Hindlimb muscle (tissue), 1 donor: ENCODE results near the gene MED13L. TPM values are rescaled to one million over a fixed set of nuclear protein-coding genes. Genes with fewer than 3 reads are reported as not detected.
A peak's percentile ranks its signal among the peaks of the same experiment; 100 is the strongest.

Experiments used
- DNase-seq: peaks from one replicate; pipeline ENCODE4 v3.0.0-alpha.2; 2013
- polyA plus RNA-seq: library from polyadenylated mRNA; unstranded; fragments of 120-200 nt; gene quantifications from one replicate; pipeline ENCODE4 v1.2.1, GENCODE V29; 2013; ENCODE audit not compliant: insufficient read length

Gene MED13L
- polyA plus RNA-seq, 1 donor, result 48.1 TPM

DNA sequence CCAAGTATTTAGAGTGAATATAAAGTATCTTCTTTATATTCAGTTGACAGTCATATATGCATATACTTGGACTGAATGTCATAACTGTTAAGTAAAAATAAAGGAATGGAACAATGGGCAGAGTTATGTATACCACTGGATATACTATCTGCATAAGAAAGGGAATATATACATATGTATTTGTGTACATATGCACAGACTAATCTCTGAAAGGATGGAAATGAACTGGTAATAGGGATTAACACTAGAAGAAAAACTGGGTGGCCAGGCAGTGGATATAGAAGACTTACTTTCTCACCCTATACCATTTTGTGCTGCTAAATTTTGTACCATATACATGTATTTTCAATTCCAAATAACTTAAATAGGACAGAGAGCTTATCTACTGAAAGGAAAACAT is 200.1 kb downstream of the MED13L start:
- no peak for DNase-seq

DNA sequence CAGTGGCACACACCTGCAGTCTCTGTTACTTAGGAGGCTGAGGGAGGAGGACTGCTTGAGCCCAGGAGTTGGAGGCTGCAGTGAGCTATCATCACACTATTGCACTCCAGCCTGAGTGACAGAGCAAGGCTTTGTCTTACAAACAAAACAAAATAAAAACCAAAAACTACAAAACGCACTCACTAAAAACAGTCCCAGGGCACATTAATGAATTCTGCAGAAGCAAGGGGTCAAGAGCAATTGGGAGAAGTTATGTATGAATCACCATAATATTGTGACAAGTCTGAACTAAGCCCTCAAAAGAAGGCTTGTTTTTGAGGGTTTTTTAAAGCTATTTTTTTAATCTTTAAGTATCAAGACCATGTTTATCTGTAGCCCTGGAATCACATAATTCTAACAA is 201.1 kb downstream of the MED13L start:
- no peak for DNase-seq

DNA sequence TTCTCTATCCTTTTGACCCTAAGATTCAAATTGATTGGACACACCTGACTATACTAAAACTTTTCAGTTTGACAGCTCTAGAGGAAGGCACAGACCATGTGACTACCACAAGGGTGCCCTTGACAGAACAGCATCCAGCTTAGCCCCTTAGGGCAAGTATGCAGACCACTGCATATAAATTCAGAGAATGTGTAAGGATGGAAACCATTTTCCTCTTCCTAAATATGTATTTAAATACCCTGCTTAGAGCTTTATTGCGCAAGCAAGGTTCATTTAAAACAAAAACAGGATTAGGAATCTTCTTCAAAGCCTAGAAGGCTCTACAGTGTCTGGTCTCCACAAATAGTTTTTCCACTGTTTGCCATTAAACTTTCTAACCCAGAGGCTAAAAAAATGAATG is 202.8 kb downstream of the MED13L start:
- no peak for DNase-seq

DNA sequence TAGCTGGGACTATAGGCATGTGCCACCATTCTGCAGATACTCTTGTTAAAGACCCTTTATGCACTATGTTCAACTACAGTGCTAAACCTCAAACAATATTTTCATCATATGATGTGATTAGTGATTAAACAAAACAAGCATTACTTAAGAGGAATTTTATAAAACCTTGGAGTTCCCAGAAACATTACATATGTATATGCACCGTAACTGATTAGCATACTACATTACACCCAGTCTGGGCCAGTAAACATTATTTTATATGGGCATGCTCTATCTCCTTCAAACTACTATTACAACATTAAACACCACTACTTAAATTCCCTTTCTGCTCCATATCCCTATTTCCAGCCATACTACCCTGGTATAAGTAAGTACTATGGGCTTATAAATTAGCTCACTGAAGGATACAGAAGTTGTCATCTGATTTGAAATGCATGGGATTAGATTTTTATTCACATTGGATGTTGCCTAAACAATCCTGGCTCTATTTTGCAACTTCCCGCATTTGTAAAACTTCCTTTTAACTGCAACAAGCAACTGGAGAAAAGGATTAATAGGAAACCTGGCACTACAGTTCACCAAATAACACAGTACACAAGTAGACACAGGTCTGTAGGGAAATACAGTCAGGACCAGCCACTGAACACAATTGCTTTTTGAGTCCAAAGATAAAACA is 205.8 kb downstream of the MED13L start:
- no peak for DNase-seq

DNA sequence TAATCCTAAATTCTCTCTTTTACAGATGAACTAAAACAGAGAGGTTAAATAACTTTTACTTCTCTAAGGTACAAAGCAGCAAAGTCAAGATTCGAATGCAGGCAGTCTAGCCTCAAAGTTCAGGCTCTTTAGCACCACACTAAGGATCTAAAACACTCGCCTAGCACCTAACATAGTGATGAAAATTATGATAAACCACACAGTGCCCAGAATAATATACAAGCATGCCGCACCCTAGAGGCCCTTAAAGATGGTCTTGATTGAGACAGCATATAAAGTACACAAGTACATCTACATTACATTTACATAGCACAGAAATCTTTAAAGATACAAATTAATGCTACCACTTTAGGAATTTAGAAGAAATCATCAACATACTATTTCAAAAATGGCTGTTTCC is 207.0 kb downstream of the MED13L start:
- no peak for DNase-seq

DNA sequence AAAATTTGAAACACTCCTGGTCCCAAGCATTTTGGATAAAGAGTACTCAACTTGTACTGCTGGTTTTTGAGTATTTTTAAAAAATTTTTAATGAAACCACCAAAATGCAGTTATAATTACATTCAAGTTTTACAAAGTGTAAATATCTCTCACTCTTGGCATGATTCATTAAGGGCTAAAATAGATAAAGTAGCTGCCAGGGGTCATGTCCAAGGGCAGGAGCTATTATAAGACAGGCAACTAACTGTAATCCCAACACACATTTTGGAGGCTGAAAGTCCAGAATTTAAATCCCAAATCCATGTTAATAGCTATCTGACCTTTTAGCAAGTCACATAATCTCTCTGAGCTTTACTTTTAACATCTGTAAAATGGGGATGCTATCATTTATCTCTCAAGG is 207.6 kb downstream of the MED13L start:
- DNase-seq, result no peak

DNA sequence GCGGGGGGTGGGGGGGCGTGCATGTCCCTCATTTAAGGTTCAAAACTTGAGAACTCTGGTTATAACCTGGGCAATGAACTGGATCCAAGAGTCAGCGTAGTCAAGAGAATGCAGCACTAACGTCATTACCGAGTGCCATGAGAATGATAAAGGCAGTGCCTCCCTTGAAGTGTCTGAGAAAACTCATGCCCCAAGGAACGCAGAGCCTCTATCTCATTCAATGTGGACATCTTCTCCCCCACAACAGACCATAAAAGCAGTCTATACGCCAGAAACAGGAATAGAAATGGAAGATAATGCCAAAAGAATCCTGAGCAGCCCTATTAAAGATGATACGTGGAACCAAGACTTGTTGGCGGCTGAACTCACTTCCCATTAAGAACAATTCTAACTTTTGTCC is 208.6 kb downstream of the MED13L start:
- DNase-seq, result no peak

DNA sequence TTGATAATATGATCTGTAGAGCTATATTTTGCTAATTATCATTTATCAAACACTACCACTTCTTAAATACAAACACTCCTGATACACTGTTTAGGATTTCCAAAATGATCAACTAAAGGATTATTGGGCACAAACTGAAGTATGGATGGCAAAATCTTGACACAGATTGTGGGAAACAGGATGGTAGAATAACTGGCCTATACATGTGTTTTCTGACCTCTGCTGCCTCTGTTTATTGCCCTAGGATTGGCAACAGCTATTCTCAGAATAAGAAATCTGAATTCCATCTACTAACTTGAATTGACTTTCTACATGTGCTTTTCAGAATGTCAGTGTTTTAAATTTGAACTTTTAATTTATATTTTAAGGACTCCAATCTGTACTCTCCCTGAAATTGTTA is 209.1 kb downstream of the MED13L start:
- DNase-seq, result no peak

DNA sequence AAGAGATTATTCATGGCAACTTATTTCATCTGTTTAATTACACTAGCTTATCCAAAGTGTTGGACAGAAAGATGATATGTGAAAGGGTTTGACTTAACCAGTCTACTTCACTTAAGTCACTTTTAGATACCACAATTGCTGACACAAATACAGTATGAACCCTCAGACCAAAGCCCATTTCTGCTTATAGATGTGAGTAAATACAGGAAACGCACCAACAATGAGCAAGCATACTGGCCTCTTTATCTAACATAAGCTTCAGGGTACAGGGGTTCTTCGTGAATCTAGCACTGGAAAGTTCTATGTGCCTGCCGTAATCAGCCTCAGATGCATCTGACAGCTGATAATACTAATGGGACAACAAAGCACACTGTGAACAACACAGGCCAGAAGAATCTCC is 209.6 kb downstream of the MED13L start:
- no peak for DNase-seq

DNA sequence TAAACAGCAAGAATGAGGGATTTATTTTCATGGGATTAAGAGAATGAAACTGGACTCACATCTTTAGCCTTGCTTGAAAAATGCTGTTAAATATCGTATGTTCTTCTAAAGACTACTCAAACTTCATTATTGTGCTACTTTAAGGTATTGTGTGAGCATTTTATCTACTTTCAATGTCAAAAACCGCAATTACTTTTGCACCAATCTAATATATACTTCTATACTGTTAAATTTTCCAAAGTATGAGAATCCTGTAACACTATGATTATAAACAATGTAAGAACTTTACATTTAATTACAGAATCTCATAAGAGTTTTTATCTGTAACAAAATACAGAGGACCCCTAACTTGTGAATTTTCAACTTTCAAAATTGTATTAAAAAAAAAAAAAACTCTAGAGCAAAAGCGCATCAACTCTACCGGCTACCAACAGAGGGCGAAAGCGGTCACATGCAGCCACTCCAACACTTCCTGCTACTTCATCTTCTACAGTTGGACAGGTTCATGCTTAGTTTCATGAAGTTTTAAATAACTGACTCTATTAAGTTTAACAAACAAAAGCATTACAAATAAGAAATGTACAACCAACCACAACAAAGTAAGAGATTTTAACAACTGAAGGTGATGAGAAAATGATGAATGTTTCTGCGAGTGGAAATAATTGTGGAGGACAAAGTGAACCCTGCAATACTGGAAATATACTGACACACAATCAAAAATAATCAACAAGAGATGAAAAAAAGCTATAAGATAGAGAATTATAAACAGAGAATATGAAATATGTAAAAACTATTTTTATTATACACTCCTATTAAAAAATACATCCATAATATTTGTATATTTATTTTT is 210.9 kb downstream of the MED13L start:
- no peak for DNase-seq

DNA sequence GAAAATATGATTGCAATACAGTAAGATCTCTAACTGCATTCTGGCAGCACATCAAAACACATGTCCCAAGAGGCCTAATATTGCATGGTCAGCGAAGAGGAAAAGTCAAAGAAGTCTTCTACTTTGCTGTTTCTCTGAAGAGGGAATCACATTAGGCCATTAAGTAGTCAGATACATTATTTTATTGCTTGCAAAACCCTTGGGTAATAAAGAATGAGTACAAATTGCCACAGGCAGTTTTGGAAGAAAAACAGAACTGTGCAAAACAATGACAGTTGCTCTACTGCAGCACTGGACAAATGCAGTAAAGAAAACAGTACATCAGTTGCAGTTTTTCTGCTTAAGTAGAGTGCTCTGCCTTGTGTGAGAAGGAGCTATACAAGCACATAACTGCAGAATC is 211.9 kb downstream of the MED13L start:
- no peak for DNase-seq

DNA sequence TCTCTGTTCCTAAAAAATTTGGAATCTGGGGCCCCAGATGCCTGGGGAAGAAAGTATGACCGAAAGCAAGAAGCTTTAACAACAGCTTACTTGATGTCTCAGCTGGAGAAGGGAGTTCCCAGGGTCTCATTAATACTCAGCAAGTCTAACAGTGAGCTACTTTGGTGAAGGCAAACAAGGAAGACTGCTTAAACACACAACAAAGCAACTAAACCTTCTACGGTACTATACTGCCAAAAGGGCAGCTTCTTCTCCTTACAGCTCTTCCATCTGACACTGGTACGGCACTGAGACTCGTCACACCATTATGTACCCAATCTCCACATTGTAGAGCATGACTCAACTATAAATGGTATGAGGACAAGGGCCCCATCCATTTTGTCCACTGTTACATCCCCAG is 213.0 kb downstream of the MED13L start:
- DNase-seq, result no peak

DNA sequence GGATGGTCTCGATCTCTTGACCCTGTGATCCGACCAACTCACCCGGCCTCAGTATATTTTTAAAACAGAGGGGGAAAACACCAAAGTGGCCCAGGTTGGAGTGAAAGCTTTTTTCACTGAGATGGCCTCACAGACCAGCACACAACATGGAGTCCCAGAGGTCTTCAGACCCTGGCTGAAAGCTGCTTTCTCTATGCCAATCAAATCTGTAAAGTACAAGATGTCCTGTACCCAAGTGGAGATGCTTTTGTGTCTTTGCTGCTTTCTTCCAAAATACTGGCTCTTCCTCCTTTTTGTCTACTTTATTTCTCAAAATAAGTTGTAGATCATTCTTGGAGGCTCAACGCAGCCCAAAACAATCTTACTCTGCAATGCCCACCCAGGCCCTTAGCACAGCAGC is 214.8 kb downstream of the MED13L start:
- no peak for DNase-seq

DNA sequence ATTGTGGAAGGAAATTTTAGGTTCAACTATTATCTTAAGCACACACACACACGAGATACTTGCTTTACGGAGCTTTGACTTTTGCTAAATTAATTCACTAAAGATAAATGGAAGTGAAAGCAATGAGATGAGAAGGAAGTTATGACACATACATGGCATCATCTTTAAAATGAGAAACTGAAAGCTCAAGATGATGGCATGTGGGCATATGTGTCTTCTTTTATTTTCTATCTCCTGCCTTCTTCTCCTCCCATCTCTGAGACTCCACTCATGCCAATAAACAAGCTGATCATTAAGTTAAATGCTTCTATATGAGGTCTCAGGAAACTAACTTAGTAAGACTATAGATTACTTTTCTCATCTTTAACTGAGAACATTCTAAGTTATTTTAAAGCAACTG is 216.7 kb downstream of the MED13L start:
- DNase-seq, result no peak

DNA sequence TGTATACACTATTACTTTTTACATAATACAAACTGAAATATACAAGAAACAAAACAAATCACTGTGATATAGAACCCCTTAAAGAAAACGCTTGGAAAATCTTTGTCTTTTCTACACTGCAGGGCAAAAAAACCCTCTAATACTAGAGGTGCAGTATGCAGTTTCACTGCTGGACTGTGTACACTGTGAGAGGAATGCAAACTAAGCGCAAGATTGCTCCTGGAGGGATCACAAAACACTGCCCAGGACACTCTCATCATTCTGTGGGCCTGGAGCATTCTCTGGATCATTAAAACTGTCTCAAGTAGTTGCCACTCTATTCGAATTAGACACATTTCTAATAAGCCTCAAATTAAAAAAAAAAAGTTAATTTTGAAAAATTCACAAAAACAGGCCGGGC is 217.6 kb downstream of the MED13L start:
- DNase-seq, result no peak

DNA sequence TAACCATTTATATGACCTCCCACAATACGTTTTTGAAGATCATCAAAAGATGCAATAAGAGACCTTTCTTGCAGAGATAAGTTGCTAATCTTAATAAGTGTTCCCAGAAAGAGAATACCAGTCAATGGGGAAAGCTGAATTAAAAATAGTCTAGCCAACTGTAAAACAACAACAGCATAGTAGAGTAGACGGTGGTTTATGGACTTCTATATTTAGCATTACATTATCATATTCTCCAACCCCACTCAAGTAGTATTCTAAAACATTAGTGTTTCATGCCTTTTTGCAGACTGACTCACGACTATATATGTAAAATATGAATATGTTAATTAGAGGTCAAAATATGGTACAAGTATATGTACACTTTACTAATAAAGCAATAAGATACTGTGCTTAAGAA is 218.9 kb downstream of the MED13L start:
- no peak for DNase-seq

DNA sequence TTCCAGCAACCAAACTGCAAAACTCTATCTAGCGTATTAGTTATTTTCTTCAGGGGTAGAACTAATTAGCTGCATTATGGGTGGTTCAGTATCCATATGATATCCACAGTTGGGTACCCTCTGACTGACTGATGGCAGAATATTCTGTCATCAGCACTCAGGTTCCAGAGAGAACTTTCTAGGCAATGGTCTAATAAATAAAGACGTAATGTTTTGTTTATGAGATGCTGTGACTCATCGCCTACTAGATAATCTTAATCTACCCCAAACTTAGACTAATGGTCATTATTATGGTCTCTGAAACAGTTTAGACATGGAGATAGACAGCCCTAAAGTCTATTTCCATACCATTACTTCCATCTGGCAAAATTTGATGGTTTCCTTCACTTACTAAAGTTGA is 220.1 kb downstream of the MED13L start:
- no peak for DNase-seq

DNA sequence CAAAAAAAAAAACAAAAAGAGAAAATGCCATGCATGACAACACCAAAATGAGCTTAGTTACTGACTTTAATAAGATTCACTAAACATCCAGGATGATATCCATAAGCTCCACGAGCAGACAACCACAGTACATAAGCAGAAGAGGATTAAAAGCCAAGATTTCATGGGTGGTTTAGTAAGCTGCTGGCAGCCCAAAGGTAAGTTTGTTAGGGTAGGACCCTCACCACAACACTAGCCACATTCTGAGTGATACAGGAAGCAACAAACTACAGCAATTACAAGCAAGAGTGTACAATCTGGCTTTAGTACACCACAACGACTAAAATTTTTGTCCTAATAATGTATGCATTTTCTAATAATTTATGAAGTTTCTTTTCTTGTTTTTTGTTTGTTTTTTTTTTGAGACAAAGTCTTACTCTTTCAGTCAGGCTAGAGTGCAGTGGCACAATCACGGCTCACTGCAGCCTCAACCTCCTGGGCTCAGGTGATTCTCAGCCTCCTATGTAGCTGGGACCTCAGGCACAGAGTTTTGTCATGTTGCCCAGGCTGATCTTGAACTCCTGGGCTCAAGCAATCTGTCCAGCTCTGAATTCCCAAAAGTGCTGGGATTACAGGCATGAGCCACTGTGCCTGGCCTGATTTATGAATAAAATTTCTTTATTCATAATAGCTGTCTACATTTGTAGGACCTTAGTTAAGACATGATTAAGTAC is 221.4 kb downstream of the MED13L start:
- DNase-seq, result no peak

DNA sequence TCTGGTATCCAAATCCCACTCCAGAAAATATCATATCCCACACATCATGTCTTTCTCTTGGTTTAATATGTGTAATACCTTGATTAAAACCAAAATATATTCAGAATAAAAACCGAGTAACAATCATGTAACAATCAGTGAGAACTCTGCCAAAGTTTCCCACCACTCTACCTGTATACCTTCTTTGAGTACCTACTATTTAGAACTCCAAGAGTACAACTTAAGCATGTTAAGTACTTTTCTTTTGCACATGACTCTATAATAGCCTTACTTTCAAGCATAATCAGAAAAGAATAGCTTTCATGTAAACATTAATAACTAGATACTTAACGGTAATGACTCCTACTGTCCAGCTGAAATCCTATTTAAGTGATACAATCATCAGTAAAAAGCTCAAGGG is 223.2 kb downstream of the MED13L start:
- DNase-seq, result no peak

DNA sequence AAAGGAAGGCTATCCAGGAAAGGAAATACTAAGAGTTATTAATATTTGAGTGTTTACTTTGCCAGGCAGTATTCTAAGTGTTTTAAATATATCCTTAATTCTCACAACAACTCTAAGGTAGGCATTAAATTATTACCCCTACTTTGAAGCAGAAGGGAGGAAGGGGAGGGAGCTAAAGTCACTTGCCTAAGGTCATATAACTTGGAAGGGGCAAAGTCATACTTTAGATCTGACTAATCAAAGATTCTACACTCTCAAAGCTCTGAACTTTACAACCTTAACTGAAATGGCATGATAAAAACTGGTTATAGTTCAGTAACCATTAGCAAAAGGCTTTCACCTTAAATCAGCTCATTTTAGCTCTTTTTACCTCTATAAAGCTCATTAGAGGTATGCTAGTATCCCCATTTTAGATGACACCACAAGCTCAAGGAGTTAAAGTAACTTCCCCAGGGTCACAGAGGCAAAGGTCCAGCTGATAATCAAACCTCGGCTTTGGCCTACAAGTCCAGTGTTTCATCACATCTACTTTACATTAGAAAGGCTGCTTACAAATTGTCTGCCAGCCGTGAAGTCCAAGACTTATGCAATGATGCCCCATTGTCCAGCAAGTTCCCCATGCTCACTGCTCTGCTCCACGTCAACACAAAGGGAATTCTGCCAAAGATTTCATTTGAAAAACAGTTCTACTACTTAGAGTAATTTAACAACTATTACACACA is 223.9 kb downstream of the MED13L start:
- DNase-seq, result peak; percentile 21

DNA sequence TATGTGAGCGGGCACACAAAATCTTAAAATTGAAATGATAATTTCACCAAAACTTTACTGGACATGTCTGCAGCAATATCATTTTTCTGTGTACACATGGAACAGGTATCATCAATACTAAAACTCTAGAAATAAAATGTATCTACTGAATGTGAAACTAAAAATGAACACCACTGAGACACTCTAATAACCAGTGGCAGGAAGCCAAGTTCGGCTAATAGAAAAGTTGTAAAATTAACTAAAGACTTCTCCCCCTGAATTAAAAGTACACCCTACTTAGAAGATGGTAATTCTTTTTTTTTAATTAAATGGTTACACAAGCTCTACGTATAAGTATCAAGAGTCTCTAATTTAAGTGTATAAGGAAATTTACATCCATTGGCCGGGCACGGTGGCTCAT is 227.2 kb downstream of the MED13L start:
- no peak for DNase-seq

DNA sequence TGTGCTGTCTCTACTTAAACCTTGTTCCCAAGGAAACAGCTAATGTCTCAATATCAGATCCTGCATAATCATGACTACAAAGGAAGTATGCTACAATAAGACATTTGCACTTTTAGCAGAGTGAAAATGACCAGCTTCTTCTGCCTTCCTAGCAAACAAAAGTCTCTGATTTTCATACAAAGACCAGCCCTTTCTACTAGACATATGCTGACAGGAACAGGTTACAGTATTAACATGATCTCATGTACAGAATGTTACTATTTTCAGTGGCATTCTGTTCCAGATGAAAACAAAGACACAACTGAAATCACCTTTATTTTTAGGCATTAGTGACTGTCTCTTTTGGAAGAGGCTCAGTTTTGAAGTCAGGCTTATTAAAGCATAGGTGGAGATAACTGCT is 228.6 kb downstream of the MED13L start:
- DNase-seq, result no peak

DNA sequence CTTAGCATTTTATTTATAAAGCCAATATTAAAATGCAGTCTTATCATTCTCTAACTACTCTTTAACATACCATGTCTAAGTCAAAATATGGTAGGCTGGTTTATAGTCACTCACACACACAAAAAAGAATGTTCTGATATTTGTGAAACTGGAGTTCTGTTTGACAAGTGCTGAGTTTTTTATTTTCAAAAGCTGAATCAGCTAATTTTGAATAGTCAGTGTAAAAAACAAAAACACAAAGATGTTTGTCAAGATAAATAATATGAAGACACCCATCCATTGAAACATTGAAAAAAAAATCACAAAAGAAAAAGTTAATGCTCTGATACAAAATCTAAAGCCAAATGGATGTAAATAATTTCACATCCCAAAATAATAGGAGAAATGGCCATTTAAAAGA is 231.5 kb downstream of the MED13L start:
- no peak for DNase-seq
